Endothelial cell of umbilical vein (primary cell): Measurements from ENCODE around the gene UPF1. TPM values are rescaled to one million over a fixed set of nuclear protein-coding genes. Genes with fewer than 3 reads are reported as not detected.

Source experiments
- BruUV-seq: library from RNA; stranded (reverse); fragments of 400-500 nt; replicated peaks from 2 replicates; lab custom pipeline; 2021; lab: Mats Ljungman, UMichigan
- CTCF ChIA-PET: fragments of 300-600, 350-600 bp; sonication (Branson Sonifier 250); formaldehyde crosslinking; loops from one replicate; lab custom pipeline; 2021; ENCODE audit warnings: antibody characterized with exemption, inconsistent platforms; lab: Charles Lee
- POLR2A ChIA-PET: fragments of 300-600, 350-600 bp; sonication (Branson Sonifier 250); formaldehyde crosslinking; loops from one replicate; lab custom pipeline; 2021; ENCODE audit warnings: antibody characterized with exemption, inconsistent platforms; lab: Charles Lee
- DNase-seq: peaks from one replicate; pipeline ENCODE4 v3.0.0-alpha.2; 2011; ENCODE audit warnings: low read depth, low spot score
- FAIRE-seq: peaks from 2 replicates; lab custom pipeline; 2011; peaks lifted over from hg19 to GRCh38; lab: Jason Lieb, UNC
- H2AFZ ChIP-seq: 2 replicates; pipeline ENCODE4 v1.6.0; 2012; ENCODE audit warnings: low read depth, low read length, control low read depth, inconsistent platforms
- H3K27ac ChIP-seq: 2 replicates; pipeline ENCODE4 v1.5.1; 2011; ENCODE audit warnings: low read depth, mild to moderate bottlenecking, control low read depth, low read length, moderate library complexity; ENCODE audit not compliant: insufficient read depth
- H3K27me3 ChIP-seq, 2 experiments: 2 replicates each; pipeline versions ENCODE4 v1.6.0 to v1.6.1; 2011; ENCODE audit warnings: low read length in 2 of 2, mixed read lengths in 1 of 2; ENCODE audit not compliant: control insufficient read depth in 2 of 2, insufficient read depth in 2 of 2
- H3K36me3 ChIP-seq, 2 experiments: 2 replicates in 1 of 2; 3 replicates in 1 of 2; pipeline ENCODE4 v1.5.1; 2011; ENCODE audit warnings: low read length in 2 of 2, mild to moderate bottlenecking in 1 of 2, moderate library complexity in 1 of 2; ENCODE audit not compliant: control insufficient read depth in 2 of 2, insufficient read depth in 2 of 2; ENCODE audit errors: extremely low read depth in 1 of 2
- H3K4me1 ChIP-seq: 3 replicates; pipeline ENCODE4 v1.5.1; 2011; ENCODE audit warnings: mild to moderate bottlenecking, low read length; ENCODE audit not compliant: control insufficient read depth, insufficient read depth; ENCODE audit errors: extremely low read depth
- H3K4me2 ChIP-seq: 2 replicates; pipeline ENCODE4 v1.6.1; 2011; ENCODE audit warnings: low read length, control low read depth, mixed read lengths; ENCODE audit not compliant: insufficient read depth
- H3K4me3 ChIP-seq, 3 experiments: fragments of 200-600 bp in 1 of 3; sonication (generic), shearing (Covaris generic) in 1 of 3; replicated peaks in 1 of 3; 2 replicates each; pipeline ENCODE4 v1.5.1; 2011 to 2016; ENCODE audit warnings: control low read depth in 3 of 3, low read length in 3 of 3, mild to moderate bottlenecking in 2 of 3, inconsistent platforms in 1 of 3, low read depth in 1 of 3, moderate library complexity in 1 of 3; ENCODE audit not compliant: insufficient read depth in 1 of 3
- H3K79me2 ChIP-seq: 2 replicates; pipeline ENCODE4 v1.6.0; 2012; ENCODE audit warnings: low read length, inconsistent platforms; ENCODE audit not compliant: control insufficient read depth, insufficient read depth
- H3K9ac ChIP-seq: replicated peaks from 2 replicates; pipeline ENCODE3; 2011; ENCODE audit warnings: low read length, control low read depth; ENCODE audit not compliant: insufficient read depth; ENCODE audit errors: extremely low read depth
- H3K9me1 ChIP-seq: replicated peaks from 3 replicates; pipeline ENCODE4 v1.6.0; 2011; ENCODE audit warnings: mild to moderate bottlenecking, low read length; ENCODE audit not compliant: control insufficient read depth, insufficient read depth; ENCODE audit errors: extremely low read depth
- H3K9me3 ChIP-seq: replicated peaks from 2 replicates; pipeline ENCODE4 v1.5.1; 2012; ENCODE audit warnings: low read length, inconsistent platforms; ENCODE audit not compliant: control insufficient read depth, insufficient read depth
- H4K20me1 ChIP-seq: replicated peaks from 2 replicates; pipeline ENCODE3; 2011; ENCODE audit warnings: mild to moderate bottlenecking, low read length; ENCODE audit not compliant: control insufficient read depth, insufficient read depth; ENCODE audit errors: extremely low read depth
- CTCF ChIP-seq, 2 donors: IDR thresholded peaks; 1 replicate in 1 of 2; 2 replicates in 1 of 2; pipeline ENCODE4 v1.5.1; 2011; ENCODE audit warnings: low read length in 2 of 2, mild to moderate bottlenecking in 2 of 2, moderate library complexity in 2 of 2, control low read depth in 1 of 2, inconsistent platforms in 1 of 2, low read depth in 1 of 2; ENCODE audit not compliant: insufficient read depth in 1 of 2; ENCODE audit errors: extremely low read depth in 1 of 2
- EZH2 ChIP-seq: IDR thresholded peaks from 2 replicates; pipeline ENCODE4 v1.6.1; 2012; ENCODE audit warnings: borderline replicate concordance, low read depth, mild to moderate bottlenecking, moderate library complexity, low read length, inconsistent platforms; ENCODE audit not compliant: severe bottlenecking
- FOS ChIP-seq: IDR thresholded peaks from 2 replicates; pipeline ENCODE4 v1.6.1; 2011; ENCODE audit warnings: mild to moderate bottlenecking, low read length, moderate library complexity, borderline replicate concordance; ENCODE audit not compliant: insufficient read depth
- GATA2 ChIP-seq: IDR thresholded peaks from 2 replicates; pipeline ENCODE4 v1.7.0; 2011; ENCODE audit warnings: low read depth, mild to moderate bottlenecking, moderate library complexity, mixed read lengths, low read length; ENCODE audit not compliant: insufficient read length, insufficient read depth
- JUN ChIP-seq: IDR thresholded peaks from 2 replicates; pipeline ENCODE4 v1.6.1; 2011; ENCODE audit warnings: borderline replicate concordance, low read depth; ENCODE audit not compliant: insufficient read length, insufficient read depth
- MAX ChIP-seq: IDR thresholded peaks from 2 replicates; pipeline ENCODE4 v1.6.1; 2011; ENCODE audit not compliant: insufficient read depth, insufficient read length
- MYC ChIP-seq: IDR thresholded peaks from one replicate; pipeline ENCODE4 v1.6.1; 2011; ENCODE audit warnings: mild to moderate bottlenecking, low read depth, low read length
- POLR2A ChIP-seq: IDR thresholded peaks from 2 replicates; pipeline ENCODE4 v1.6.1; 2012; ENCODE audit warnings: low read depth, mild to moderate bottlenecking, control low read depth, low read length
- POLR2AphosphoS5 ChIP-seq: IDR thresholded peaks from 2 replicates; pipeline ENCODE4 v1.6.1; 2012; ENCODE audit warnings: low read depth, mild to moderate bottlenecking, control low read depth, low read length, moderate library complexity; ENCODE audit not compliant: insufficient read depth
- dilution Hi-C: fragments of 300-500 bp; cut with MboI; formaldehyde crosslinking; loops from one replicate; pipeline ENCODE4 v1.15.0; 2019; ENCODE audit warnings: low sequenced_read_pairs; ENCODE audit not compliant: extremely low pct_ligation_motif_present
- intact Hi-C: fragments of 100-400 bp; cut with micrococcal nuclease; formaldehyde crosslinking; loops from one replicate; pipeline ENCODE4 v1.10.0; 2022
- polyA plus RNA-seq, 4 experiments: library from polyadenylated mRNA; depleted of rRNA in 3 of 4; stranded (reverse) in 3 of 4; unstranded in 1 of 4; fragments of >200 nt; gene quantifications; 2 replicates each; pipeline versions ENCODE4 v1.2.1 to v1.2.3, GENCODE V29; 2011 to 2012; ENCODE audit warnings: missing spikeins in 1 of 4
- total RNA-seq: library from RNA; stranded (reverse); gene quantifications from 2 replicates; pipeline ENCODE4 v1.2.3, GENCODE V29; 2021

The UPF1 gene
- total and polyA plus RNA-seq, 2 donors (not counting 3 experiments of a cell fraction or from before 2014, with no cell fraction given), result 65.9 to 68.2 TPM

- no peaks in the 10 kb centered on the region for H3K4me1 ChIP-seq
- POLR2A ChIA-PET, result no interaction called here
- no peaks in the 10 kb centered on the region for H3K27me3 ChIP-seq
- no peak for TF ChIP-seq JUN
- H3K36me3 ChIP-seq, result peaks cover 4 to 50% of the 10 kb centered on the region in 2 experiments
- no peak overlapping the region for H2AFZ ChIP-seq
- H3K9me3 ChIP-seq, result no peaks in the 10 kb centered on the region
- intact Hi-C loops (no loop called here), dilution Hi-C loops (no loop called here)
- no peak overlapping the region for H3K27ac ChIP-seq
- no peaks in the 10 kb centered on the region for H4K20me1 ChIP-seq
- CTCF ChIA-PET, result no interaction called here
- no peak overlapping the region for H3K4me2 ChIP-seq
- no peak overlapping the region for H3K4me3 ChIP-seq
- no peak overlapping the region for H3K9ac ChIP-seq
- BruUV-seq, result no TSS peak
- FAIRE-seq, result no peak
- H3K9me1 ChIP-seq, result no peaks in the 10 kb centered on the region
- no peaks in the 10 kb centered on the region for H3K79me2 ChIP-seq
- DNase-seq, result no peak
Observed at GRCh38 chr19:18904334-18905057, 72.7 kb downstream of the UPF1 start.

- no peak overlapping the region for H3K4me2 ChIP-seq
- no peaks in the 10 kb centered on the region for H4K20me1 ChIP-seq
- H2AFZ ChIP-seq, result no peak overlapping the region
- H3K4me3 ChIP-seq, result no peak overlapping the region
- no peaks in the 10 kb centered on the region for H3K27me3 ChIP-seq
- H3K9me3 ChIP-seq, result no peaks in the 10 kb centered on the region
- intact Hi-C loops, result no loop called here
- no peak for TF ChIP-seq CTCF (IDR thresholded peaks at IDR 0.05; ENCODE audit: extremely low read depth in 1 of 2, insufficient read depth in 1 of 2, low read depth in 1 of 2, low read length in 2 of 2)
- no peak for TF ChIP-seq GATA2
- TF ChIP-seq FOS, result no peak
- TF ChIP-seq POLR2A, result no peak
- TF ChIP-seq MAX, result no peak
- no peak for TF ChIP-seq JUN
- TF ChIP-seq POLR2AphosphoS5, result no peak
- TF ChIP-seq MYC, result no peak
- no peak for TF ChIP-seq EZH2
- FAIRE-seq (no peak), DNase-seq (no peak)
- H3K4me1 ChIP-seq, result no peaks in the 10 kb centered on the region
- H3K79me2 ChIP-seq, result no peaks in the 10 kb centered on the region
- ChIA-PET CTCF (no interaction called here), POLR2A (no interaction called here)
- peaks cover 4 to 46% of the 10 kb centered on the region in 2 experiments for H3K36me3 ChIP-seq
- dilution Hi-C loops, result no loop called here
- H3K9ac ChIP-seq, result no peak overlapping the region
- no peaks in the 10 kb centered on the region for H3K9me1 ChIP-seq
- BruUV-seq, result no TSS peak
- H3K27ac ChIP-seq, result no peak overlapping the region
Observed at GRCh38 chr19:18905058-18905456, 73.3 kb downstream of the UPF1 start.
